NCI-H2029 treated with DMSO at 0.1 percent for 48 hours (cell line): ENCODE results near the gene TSKS.

Experiments
- DNase-seq: peaks from one replicate; lab custom pipeline; 2025; lab: John Stamatoyannopoulos, UW

The TSKS gene

GRCh38 chr19:49763230-49763629 is at the start of gene TSKS:
Gene TSKS, minus strand, starts transcription at chr19:49763306. Its CDS starts 59 bp downstream, at chr19:49763247.
- no peak for DNase-seq

GRCh38 chr19:49812452-49812996 is 49.4 kb upstream of the TSKS start:
- DNase-seq = no peak

GRCh38 chr19:49811328-49811727 is 48.2 kb upstream of the TSKS start:
- no peak for DNase-seq

GRCh38 chr19:49809941-49810389 is 46.9 kb upstream of the TSKS start:
- DNase-seq = no peak

- DNase-seq = no peak
Observed at GRCh38 chr19:49809160-49809940, 46.2 kb upstream of the TSKS start.

GRCh38 chr19:49808711-49809159 is 45.6 kb upstream of the TSKS start:
- peak; percentile 87 for DNase-seq

- DNase-seq = no peak
Observed at GRCh38 chr19:49807904-49808675, 45.0 kb upstream of the TSKS start.

GRCh38 chr19:49807058-49807903 is 44.2 kb upstream of the TSKS start:
- no peak for DNase-seq

GRCh38 chr19:49806620-49806959 is 43.5 kb upstream of the TSKS start:
- DNase-seq = no peak

GRCh38 chr19:49805822-49806619 is 42.9 kb upstream of the TSKS start:
- DNase-seq = no peak

GRCh38 chr19:49803529-49803856 is 40.4 kb upstream of the TSKS start:
- DNase-seq = no peak

- DNase-seq = peak; percentile 30
Observed at GRCh38 chr19:49802836-49803528, 39.9 kb upstream of the TSKS start.

GRCh38 chr19:49801966-49802661 is 39.0 kb upstream of the TSKS start:
- DNase-seq = peak; percentile 87

- DNase-seq = no peak
Observed at GRCh38 chr19:49801401-49801888, 38.3 kb upstream of the TSKS start.

- DNase-seq = no peak
Observed at GRCh38 chr19:49800771-49801170, 37.7 kb upstream of the TSKS start.

- no peak for DNase-seq
Observed at GRCh38 chr19:49799798-49800376, 36.8 kb upstream of the TSKS start.

GRCh38 chr19:49799271-49799797 is 36.2 kb upstream of the TSKS start:
- DNase-seq = no peak

GRCh38 chr19:49798574-49798973 is 35.5 kb upstream of the TSKS start:
- DNase-seq = no peak

GRCh38 chr19:49795615-49796014 is 32.5 kb upstream of the TSKS start:
- no peak for DNase-seq

- DNase-seq = no peak
Observed at GRCh38 chr19:49793561-49793840, 30.4 kb upstream of the TSKS start.
